ENCODE data around the gene KRTAP9-2. TPM values are rescaled to one million over a fixed set of nuclear protein-coding genes. Genes with fewer than 3 reads are reported as not detected.
"Not testable (repeated sequence)": the region's sequence is repeated elsewhere in the genome, so short reads cannot be mapped to it uniquely, and the experiment has no call there.

The KRTAP9-2 gene
- total RNA-seq, 1 donor from 2014 or later = not detected

- intact Hi-C loops (cut with micrococcal nuclease) = no loop called here
- no peak overlapping the region for H3K27ac Mint-ChIP-seq
These were observed 14.5 kb upstream of the KRTAP9-2 start for GRCh38 chr17:41211845-41212466.

GRCh38 chr17:41212524-41213169 lies 13.8 kb upstream of the KRTAP9-2 start:
- no peaks in the 10 kb centered on the region for H3K36me3 Mint-ChIP-seq (ENCODE audit: low read depth)
- DNase-seq (ENCODE audit: low spot score) = no peak
- H3K27me3 Mint-ChIP-seq (ENCODE audit: insufficient read depth) = peaks cover 15% of the 10 kb centered on the region
- no peak overlapping the region for H3K27ac Mint-ChIP-seq
- no peaks in the 10 kb centered on the region for H3K4me1 Mint-ChIP-seq (ENCODE audit: low read depth)
- no peak overlapping the region for H3K4me3 Mint-ChIP-seq
- intact Hi-C loops (cut with micrococcal nuclease) = no loop called here
- no peaks in the 10 kb centered on the region for H3K9me3 Mint-ChIP-seq

More at GRCh38 chr17:41211845-41212466, 14.5 kb upstream of the KRTAP9-2 start:
- Mint-ChIP-seq H3K4me3 (no peak overlapping the region), H3K4me1 (ENCODE audit: low read depth) (no peaks in the 10 kb centered on the region), H3K27me3 (ENCODE audit: insufficient read depth) (peaks cover 15% of the 10 kb centered on the region), H3K9me3 (no peaks in the 10 kb centered on the region), H3K36me3 (ENCODE audit: low read depth) (no peaks in the 10 kb centered on the region)
- no peak for DNase-seq (ENCODE audit: low spot score)

- H3K27me3 Mint-ChIP-seq (ENCODE audit: insufficient read depth) = peaks cover 2% of the 10 kb centered on the region
- no peak overlapping the region for H3K4me3 Mint-ChIP-seq
- H3K27ac Mint-ChIP-seq = no peak overlapping the region
- intact Hi-C loops (cut with micrococcal nuclease) = no loop called here
- H3K4me1 Mint-ChIP-seq (ENCODE audit: low read depth) = no peaks in the 10 kb centered on the region
- H3K9me3 Mint-ChIP-seq = peaks cover 3% of the 10 kb centered on the region
- DNase-seq (ENCODE audit: low spot score) = no peak
- H3K36me3 Mint-ChIP-seq (ENCODE audit: low read depth) = no peaks in the 10 kb centered on the region
These were observed 10.8 kb upstream of the KRTAP9-2 start for GRCh38 chr17:41215681-41216080.

- Mint-ChIP-seq H3K4me1 (ENCODE audit: low read depth) (no peaks in the 10 kb centered on the region), H3K36me3 (ENCODE audit: low read depth) (no peaks in the 10 kb centered on the region), H3K27ac (no peak overlapping the region), H3K4me3 (no peak overlapping the region), H3K27me3 (ENCODE audit: insufficient read depth) (peaks cover 6% of the 10 kb centered on the region), H3K9me3 (peaks cover 3% of the 10 kb centered on the region)
- intact Hi-C loops (cut with micrococcal nuclease) = no loop called here
- DNase-seq (ENCODE audit: low spot score) = no peak
These were observed 2.6 kb upstream of the KRTAP9-2 start for GRCh38 chr17:41223821-41224220.

- intact Hi-C loops (cut with micrococcal nuclease) = no loop called here
- H3K4me1 Mint-ChIP-seq (ENCODE audit: low read depth) = no peaks in the 10 kb centered on the region
- no peak overlapping the region for H3K4me3 Mint-ChIP-seq
- no peak overlapping the region for H3K27ac Mint-ChIP-seq
- H3K9me3 Mint-ChIP-seq = no peaks in the 10 kb centered on the region
- DNase-seq (ENCODE audit: low spot score) = no peak
- H3K36me3 Mint-ChIP-seq (ENCODE audit: low read depth) = no peaks in the 10 kb centered on the region
- peaks cover 8% of the 10 kb centered on the region for H3K27me3 Mint-ChIP-seq (ENCODE audit: insufficient read depth)
These were observed 397 bp upstream of the KRTAP9-2 start for GRCh38 chr17:41226051-41226450.

- Mint-ChIP-seq H3K9me3 (no peaks in the 10 kb centered on the region), H3K4me3 (no peak overlapping the region), H3K27ac (no peak overlapping the region), H3K36me3 (ENCODE audit: low read depth) (no peaks in the 10 kb centered on the region), H3K4me1 (ENCODE audit: low read depth) (no peaks in the 10 kb centered on the region), H3K27me3 (ENCODE audit: insufficient read depth) (peaks cover 6% of the 10 kb centered on the region)
- DNase-seq (ENCODE audit: low spot score) = no peak
- intact Hi-C loops (cut with micrococcal nuclease) = no loop called here
These were observed 3.6 kb downstream of the KRTAP9-2 start for GRCh38 chr17:41230094-41230493.

- Mint-ChIP-seq H3K9me3 (no peaks in the 10 kb centered on the region), H3K36me3 (ENCODE audit: low read depth) (no peaks in the 10 kb centered on the region), H3K4me1 (ENCODE audit: low read depth) (no peaks in the 10 kb centered on the region), H3K4me3 (no peak overlapping the region), H3K27ac (no peak overlapping the region), H3K27me3 (ENCODE audit: insufficient read depth) (peaks cover 8% of the 10 kb centered on the region)
- DNase-seq (ENCODE audit: low spot score) = no peak
- intact Hi-C loops (cut with micrococcal nuclease) = no loop called here
These were observed 5.3 kb downstream of the KRTAP9-2 start for GRCh38 chr17:41231731-41232130.

GRCh38 chr17:41232399-41233105 lies 6.1 kb downstream of the KRTAP9-2 start, which contains the start of gene KRTAP9-3:
TSS of gene KRTAP9-3 (plus strand) at chr17:41232449. CDS start at chr17:41232502, 53 bp downstream.
- intact Hi-C loops (cut with micrococcal nuclease); H3K27ac Mint-ChIP-seq: not testable (repeated sequence)

GRCh38 chr17:41237116-41237515 lies 10.7 kb downstream of the KRTAP9-2 start:
- H3K36me3 Mint-ChIP-seq (ENCODE audit: low read depth); H3K9me3 Mint-ChIP-seq; H3K4me3 Mint-ChIP-seq; H3K27ac Mint-ChIP-seq; H3K4me1 Mint-ChIP-seq (ENCODE audit: low read depth); DNase-seq (ENCODE audit: low spot score); intact Hi-C loops (cut with micrococcal nuclease); H3K27me3 Mint-ChIP-seq (ENCODE audit: insufficient read depth): not testable (repeated sequence)

More at GRCh38 chr17:41232399-41233105, 6.1 kb downstream of the KRTAP9-2 start, which contains the start of gene KRTAP9-3:
- H3K9me3 Mint-ChIP-seq; H3K36me3 Mint-ChIP-seq (ENCODE audit: low read depth); H3K4me3 Mint-ChIP-seq; H3K27me3 Mint-ChIP-seq (ENCODE audit: insufficient read depth); H3K4me1 Mint-ChIP-seq (ENCODE audit: low read depth); DNase-seq (ENCODE audit: low spot score): not testable (repeated sequence)

GRCh38 chr17:41237949-41238437 lies 11.5 kb downstream of the KRTAP9-2 start, which contains the start of gene KRTAP9-8:
TSS of gene KRTAP9-8 (plus strand) at chr17:41237999. CDS start at chr17:41238052, 53 bp downstream.
- DNase-seq (ENCODE audit: low spot score); H3K36me3 Mint-ChIP-seq (ENCODE audit: low read depth); H3K4me1 Mint-ChIP-seq (ENCODE audit: low read depth); H3K27me3 Mint-ChIP-seq (ENCODE audit: insufficient read depth); H3K27ac Mint-ChIP-seq; H3K9me3 Mint-ChIP-seq; intact Hi-C loops (cut with micrococcal nuclease); H3K4me3 Mint-ChIP-seq: not testable (repeated sequence)

GRCh38 chr17:41246995-41247787 lies 20.7 kb downstream of the KRTAP9-2 start:
- not testable (repeated sequence) for H3K4me3 Mint-ChIP-seq; DNase-seq (ENCODE audit: low spot score)

GRCh38 chr17:41249637-41250240 lies 23.3 kb downstream of the KRTAP9-2 start, which contains the start of gene KRTAP9-4:
TSS of gene KRTAP9-4 (plus strand) at chr17:41249687. CDS start at chr17:41249721, 34 bp downstream.
- H3K27ac Mint-ChIP-seq; H3K36me3 Mint-ChIP-seq (ENCODE audit: low read depth); DNase-seq (ENCODE audit: low spot score); H3K4me1 Mint-ChIP-seq (ENCODE audit: low read depth); H3K9me3 Mint-ChIP-seq; H3K4me3 Mint-ChIP-seq: not testable (repeated sequence)
- H3K27me3 Mint-ChIP-seq (ENCODE audit: insufficient read depth) = peaks cover 25% of the 10 kb centered on the region
- intact Hi-C loops (cut with micrococcal nuclease) = loop anchor here (1.0 kb wide), 1 partner anchor 10 kb away; no protein-coding TSS in a partner anchor

More at GRCh38 chr17:41246995-41247787, 20.7 kb downstream of the KRTAP9-2 start:
- H3K27me3 Mint-ChIP-seq (ENCODE audit: insufficient read depth) = peaks cover 22% of the 10 kb centered on the region
- H3K9me3 Mint-ChIP-seq; H3K4me1 Mint-ChIP-seq (ENCODE audit: low read depth); intact Hi-C loops (cut with micrococcal nuclease); H3K27ac Mint-ChIP-seq; H3K36me3 Mint-ChIP-seq (ENCODE audit: low read depth): not testable (repeated sequence)
